HT1080 (cell line): ENCODE results near the gene LAMC1. TPM values are rescaled to one million over a fixed set of nuclear protein-coding genes. Genes with fewer than 3 reads are reported as not detected.

Source experiments
- DNase-seq: peaks from one replicate; pipeline ENCODE4 v3.0.0-alpha.2; 2015; ENCODE audit warnings: low read depth
- polyA plus RNA-seq, 2 experiments: library from polyadenylated mRNA; depleted of rRNA; stranded (reverse); fragments of >200 nt; gene quantifications; 2 replicates each; pipeline ENCODE4 v1.2.3, GENCODE V29; 2015
- total RNA-seq: library from RNA; depleted of rRNA; stranded (reverse); fragments of >200 nt; shearing (Covaris generic); gene quantifications from 2 replicates; pipeline ENCODE4 v1.2.3, GENCODE V29; 2014; rRNA removed

The LAMC1 gene
- total RNA-seq, result 130 and 139 TPM in 2 replicates
- 105 and 133 TPM in 2 replicates for polyA plus RNA-seq (2015; cell fraction: cytosol; rRNA removed)
- 540 and 641 TPM in 2 replicates for polyA plus RNA-seq (2015; cell fraction: nucleus; rRNA removed)

- peak; percentile 84 for DNase-seq
Observed at GRCh38 chr1:183023146-183023600, at the start of gene LAMC1. Gene LAMC1 (plus strand): TSS chr1:183023420. CDS start chr1:183023717, 297 bp downstream.

- no peak for DNase-seq
Observed at GRCh38 chr1:182974506-182975191, 48.6 kb upstream of the LAMC1 start.

GRCh38 chr1:182977480-182977879, 45.7 kb upstream of the LAMC1 start:
- peak; percentile 7 for DNase-seq

- DNase-seq, result no peak
Observed at GRCh38 chr1:182978151-182978853, 44.9 kb upstream of the LAMC1 start.

GRCh38 chr1:182984138-182984537, 39.1 kb upstream of the LAMC1 start:
- no peak for DNase-seq

GRCh38 chr1:182984621-182985020, 38.6 kb upstream of the LAMC1 start:
- no peak for DNase-seq

GRCh38 chr1:182985876-182986275, 37.3 kb upstream of the LAMC1 start:
- DNase-seq, result no peak

GRCh38 chr1:182990413-182991144, 32.6 kb upstream of the LAMC1 start:
- DNase-seq, result peak; percentile 75

- no peak for DNase-seq
Observed at GRCh38 chr1:182993746-182994145, 29.5 kb upstream of the LAMC1 start.

- DNase-seq, result peak; percentile 5
Observed at GRCh38 chr1:182995894-182996293, 27.3 kb upstream of the LAMC1 start.

GRCh38 chr1:182996816-182997215, 26.4 kb upstream of the LAMC1 start:
- peak; percentile 3 for DNase-seq

- DNase-seq, result peak; percentile 4
Observed at GRCh38 chr1:182998482-182998881, 24.7 kb upstream of the LAMC1 start.

GRCh38 chr1:183000167-183000962, 22.9 kb upstream of the LAMC1 start:
- no peak for DNase-seq

GRCh38 chr1:183002267-183002666, 21.0 kb upstream of the LAMC1 start:
- DNase-seq, result no peak

GRCh38 chr1:183002797-183003196, 20.4 kb upstream of the LAMC1 start:
- DNase-seq, result no peak

GRCh38 chr1:183003203-183003602, 20.0 kb upstream of the LAMC1 start:
- no peak for DNase-seq

GRCh38 chr1:183004141-183004540, 19.1 kb upstream of the LAMC1 start:
- no peak for DNase-seq

- no peak for DNase-seq
Observed at GRCh38 chr1:183011859-183012258, 11.4 kb upstream of the LAMC1 start.

GRCh38 chr1:183012301-183012994, 10.8 kb upstream of the LAMC1 start:
- no peak for DNase-seq

- DNase-seq, result no peak
Observed at GRCh38 chr1:183019139-183019740, 4.0 kb upstream of the LAMC1 start.
